SH-SY5Y (cell line): ENCODE data around the gene GALNT9.

ENCODE experiments used
- GATA2 ChIP-seq: IDR thresholded peaks from 2 replicates; pipeline ENCODE4 v1.6.1; 2011; ENCODE audit warnings: mild to moderate bottlenecking, low read depth, low read length
- GATA3 ChIP-seq: IDR thresholded peaks from 2 replicates; pipeline ENCODE4 v1.6.1; 2011; ENCODE audit warnings: low read depth, mild to moderate bottlenecking, low read length, moderate library complexity

GALNT9 gene

DNA sequence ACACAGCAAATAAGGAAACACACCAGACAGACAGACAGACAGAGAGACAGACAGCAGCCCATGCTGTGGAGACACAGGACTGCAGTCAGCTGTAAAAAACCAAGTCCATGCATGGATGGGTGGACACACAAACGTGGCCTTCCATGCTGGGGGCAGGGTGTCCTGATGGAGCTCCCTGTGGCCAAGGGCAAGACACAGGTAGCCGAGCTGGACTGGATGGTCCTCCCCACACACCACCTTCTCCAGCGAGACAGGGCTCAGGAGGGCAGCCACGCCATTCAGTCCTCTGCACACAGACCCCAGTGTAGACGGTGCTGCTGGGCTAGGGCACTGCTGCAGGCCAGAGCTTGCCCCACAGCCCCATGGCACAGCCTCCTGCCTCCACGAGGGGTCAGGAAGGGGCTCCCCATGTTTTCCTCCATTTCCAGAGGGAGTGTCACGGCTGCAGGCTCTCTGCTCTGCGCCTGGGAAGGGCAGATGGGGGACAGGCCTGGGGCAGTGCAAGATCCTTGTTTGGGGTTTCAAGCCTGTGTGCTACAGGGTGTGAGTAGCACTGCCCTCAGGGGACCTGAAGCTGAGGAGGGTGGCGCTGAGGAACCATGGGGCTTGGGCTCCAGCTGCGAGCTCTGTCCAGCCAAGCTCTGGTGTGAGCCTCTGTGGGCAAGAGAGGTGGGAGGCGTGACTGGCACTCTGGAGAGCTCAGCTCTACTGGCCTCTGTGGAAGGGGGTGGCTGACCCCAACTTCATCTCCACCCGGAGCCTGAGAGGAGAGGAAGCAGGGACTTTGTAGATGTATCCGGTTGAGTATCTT, 67.9 kb downstream of the GALNT9 start:
- no peak for TF ChIP-seq GATA3
- TF ChIP-seq GATA2, result no peak

GRCh38 chr12:132260721-132261120, 68.7 kb downstream of the GALNT9 start:
- TF ChIP-seq GATA3, result no peak
- no peak for TF ChIP-seq GATA2

DNA sequence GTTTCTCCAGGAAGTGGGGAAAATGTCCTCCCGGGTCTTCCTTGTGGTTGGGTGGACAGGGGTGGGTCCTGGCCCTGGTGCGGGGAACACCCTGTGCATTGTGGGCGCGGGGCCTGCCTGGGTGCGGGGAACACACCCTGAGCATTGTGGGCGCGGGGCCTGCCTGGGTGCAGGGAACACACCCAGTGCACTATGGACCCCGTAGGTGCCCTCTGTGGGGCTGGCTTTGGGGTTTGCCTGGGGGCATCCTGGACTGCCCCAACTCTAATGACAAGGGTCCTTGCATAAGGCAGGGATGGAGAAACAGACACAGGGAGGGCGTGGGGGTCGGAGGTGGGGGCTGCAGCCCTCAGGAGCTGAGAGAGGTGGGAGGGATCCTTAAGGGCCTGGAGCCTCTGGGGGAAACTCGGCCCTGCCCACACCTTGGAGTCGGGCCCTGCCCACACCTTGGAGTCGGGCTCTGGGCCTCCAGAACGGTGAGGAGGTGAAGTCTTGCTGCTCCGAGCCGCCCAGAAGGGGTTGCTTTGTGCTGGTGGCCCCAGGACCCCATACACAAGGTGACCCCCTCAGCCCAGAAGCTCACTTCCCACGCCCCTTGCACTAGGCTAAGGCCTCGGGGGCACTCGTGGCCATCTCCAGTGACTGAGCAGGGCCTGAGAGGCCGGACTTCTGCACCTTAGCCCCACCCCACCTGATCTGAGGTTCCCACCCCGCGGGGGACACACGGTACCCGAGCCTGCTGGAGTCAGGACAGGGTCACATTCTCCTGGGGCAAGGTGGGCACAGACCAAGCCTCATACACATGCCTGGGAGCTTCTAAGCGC, 69.3 kb downstream of the GALNT9 start:
- TF ChIP-seq GATA3, result no peak
- TF ChIP-seq GATA2, result no peak

DNA sequence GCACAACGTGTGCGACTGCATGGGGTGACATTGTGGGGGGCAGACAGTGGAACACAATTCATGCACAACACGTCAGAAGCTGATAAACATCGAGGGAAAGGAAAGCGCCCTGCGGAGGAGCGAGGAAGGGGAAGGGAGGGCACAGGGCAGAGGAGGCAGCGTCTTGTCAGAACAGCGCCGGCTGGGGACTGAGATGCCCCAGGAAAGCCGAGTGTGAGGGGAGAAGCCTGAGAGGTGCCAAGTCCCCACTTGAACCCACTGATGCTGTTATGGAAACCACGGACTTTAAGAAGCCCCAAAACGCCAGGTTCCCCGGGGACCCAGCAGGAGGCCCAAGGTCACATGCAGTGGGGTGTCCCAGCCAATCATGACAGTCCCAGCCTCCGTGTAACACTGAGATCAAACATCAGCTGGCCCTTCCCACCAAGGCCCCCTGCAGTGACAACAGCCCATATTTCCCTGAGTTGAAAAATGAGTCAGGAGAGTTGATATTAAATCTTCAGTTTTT, 70.0 kb downstream of the GALNT9 start:
- TF ChIP-seq GATA2 (no peak), GATA3 (no peak)

- TF ChIP-seq GATA2 (no peak), GATA3 (no peak)
Measured at GRCh38 chr12:132258543-132258942, 70.8 kb downstream of the GALNT9 start.

DNA sequence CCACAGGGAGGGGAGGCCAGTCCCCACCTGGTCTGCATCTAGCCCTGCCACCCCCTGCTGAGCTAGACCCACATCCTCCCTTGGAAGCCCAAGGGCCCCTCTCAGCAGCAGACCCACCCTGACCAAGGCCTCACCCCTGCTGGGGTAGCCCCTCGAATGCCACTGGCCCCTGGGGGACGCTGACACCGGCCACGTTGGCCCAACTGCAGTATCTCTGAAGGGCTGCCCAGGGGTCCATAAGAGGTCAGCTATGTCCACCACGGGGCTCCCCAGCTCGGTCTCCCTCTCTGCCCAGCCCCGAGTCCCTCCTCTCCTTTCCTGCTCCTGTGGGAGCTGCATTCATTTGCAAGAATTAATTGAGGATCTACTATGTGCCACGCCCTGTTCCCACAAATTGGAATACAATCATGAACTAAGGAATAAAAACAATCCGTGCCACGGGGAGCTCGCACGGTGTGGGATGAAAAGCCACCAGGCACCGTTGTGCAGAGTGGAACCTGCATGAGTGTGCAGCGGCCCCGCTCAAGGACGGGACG, 71.4 kb downstream of the GALNT9 start:
- TF ChIP-seq GATA2 (no peak), GATA3 (no peak)

- TF ChIP-seq GATA2 (no peak), GATA3 (no peak)
Measured at GRCh38 chr12:132257206-132257954, 72.0 kb downstream of the GALNT9 start.

GRCh38 chr12:132256646-132257045, 72.7 kb downstream of the GALNT9 start:
- TF ChIP-seq GATA3 (no peak), GATA2 (no peak)

DNA sequence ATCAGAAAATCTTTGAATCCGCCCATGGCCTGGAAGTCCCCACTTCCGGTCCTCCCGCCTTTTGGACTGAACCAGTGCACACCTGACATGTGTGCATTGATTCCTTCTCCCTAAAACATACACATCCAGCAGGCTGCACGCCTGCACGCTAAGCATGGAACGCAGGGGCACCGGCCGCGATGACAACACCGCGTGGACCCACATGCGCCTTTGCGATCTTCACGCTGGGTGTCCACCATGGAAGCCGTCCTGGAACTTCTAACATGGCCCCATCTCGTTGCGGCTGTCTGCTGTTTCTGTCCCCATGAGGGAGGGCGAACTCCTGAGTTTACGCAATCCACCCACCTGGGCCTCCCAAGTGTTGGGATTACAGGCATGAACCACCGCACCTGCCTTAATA, 73.7 kb downstream of the GALNT9 start:
- TF ChIP-seq GATA2, result no peak

DNA sequence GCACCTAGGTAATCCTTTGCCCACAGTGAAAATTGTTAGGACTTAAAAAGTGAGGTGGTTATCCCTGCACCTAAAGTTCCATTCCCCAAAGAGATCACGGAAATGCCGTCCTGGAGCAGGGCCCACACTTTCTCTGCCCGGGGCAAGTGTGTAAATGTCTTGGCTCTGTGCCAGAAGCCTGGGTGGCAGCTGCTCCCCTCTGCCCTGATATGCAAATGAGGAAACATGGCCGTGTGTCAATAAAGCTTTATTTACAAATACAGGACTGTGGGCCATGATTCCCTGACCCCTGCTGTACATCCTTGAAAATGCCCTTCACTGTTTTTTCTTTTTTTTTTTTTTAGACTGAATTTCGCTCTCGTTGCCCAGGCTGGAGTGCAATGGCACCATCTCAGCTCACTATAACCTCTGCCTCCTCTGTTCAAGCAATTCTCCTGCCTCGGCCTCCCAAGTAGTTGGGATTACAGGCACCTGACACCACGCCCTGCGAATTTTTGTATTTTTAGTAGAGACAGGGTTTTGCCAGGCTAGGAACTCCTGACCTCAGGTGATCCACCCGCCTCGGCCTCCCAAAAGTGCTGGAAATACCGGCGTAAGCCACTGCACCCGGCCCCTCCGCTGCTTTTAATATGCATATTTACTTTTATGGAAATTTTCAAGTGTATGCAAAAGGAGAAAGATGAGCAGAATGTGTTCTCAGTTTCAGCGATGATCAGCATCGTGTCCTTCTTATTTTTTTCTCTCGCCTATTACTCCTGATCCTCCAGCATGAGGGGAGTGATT, 75.5 kb downstream of the GALNT9 start:
- TF ChIP-seq GATA3 (no peak), GATA2 (no peak)

DNA sequence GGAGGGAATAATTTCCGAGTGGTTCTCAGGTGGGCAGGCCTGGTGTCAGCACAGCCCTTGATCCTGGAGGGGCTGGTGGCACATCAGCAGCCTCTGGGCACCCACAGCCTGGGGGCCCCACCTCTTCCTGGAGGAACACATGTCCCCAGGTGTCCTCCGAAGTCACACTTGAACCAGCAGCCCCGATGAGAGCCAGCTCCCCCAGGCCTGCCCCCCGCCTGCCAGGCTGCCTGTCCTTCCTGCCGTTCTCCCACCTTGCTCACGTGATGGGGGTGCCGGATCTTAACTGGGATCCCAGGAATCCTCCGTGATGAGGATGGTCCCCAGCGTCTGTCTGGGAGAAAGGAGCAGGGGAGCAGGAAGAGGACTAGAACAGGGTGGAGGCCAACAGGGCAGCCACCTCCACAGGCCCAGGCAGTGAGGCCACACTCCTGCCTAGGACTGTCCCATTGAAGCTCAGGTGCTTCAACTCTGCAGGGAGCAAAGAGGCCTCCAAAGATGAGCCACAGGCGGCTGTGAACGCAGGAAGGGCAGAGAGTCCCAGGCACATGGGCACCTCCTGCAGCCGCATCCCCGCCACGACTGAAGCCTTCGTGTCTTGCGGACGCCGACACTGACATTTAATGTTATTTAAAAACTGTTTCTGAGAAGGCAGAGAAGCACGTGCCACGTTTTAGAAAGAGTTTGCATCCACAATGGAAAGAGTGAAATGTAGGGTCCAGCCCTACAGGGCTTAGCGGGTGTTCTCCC, 77.5 kb downstream of the GALNT9 start:
- TF ChIP-seq GATA2, result no peak
- no peak for TF ChIP-seq GATA3

DNA sequence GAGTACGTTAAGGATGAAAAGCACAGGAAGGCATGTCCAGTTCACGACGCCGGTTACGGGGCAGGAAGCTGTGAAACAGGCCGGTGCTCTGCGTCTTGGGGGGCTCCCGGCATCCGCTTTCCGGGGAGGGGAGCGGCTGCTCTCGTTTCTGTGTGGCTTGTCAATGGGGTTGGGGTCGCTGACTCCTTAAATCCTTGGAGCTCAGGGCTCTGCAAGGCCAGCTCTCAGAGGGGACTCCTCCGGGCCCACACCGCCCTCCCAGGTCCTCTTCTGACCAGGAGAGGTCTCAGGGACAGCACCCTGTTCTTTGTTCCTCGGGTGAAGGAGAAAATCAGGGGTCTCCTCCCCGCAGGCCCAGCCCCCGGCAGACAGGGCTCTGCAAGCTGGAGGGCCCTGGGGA, 78.1 kb downstream of the GALNT9 start:
- TF ChIP-seq GATA3 (no peak), GATA2 (no peak)
